HTR-8/SVneo (cell line): ENCODE results near the gene RPP25.

Source experiments
- DNase-seq: peaks from one replicate; pipeline ENCODE4 v3.0.0; 2011; ENCODE audit warnings: low spot score, mixed read lengths; ENCODE audit not compliant: insufficient read length
- FAIRE-seq: peaks from 2 replicates; lab custom pipeline; 2011; peaks lifted over from hg19 to GRCh38; lab: Jason Lieb, UNC

The RPP25 gene, protein sequence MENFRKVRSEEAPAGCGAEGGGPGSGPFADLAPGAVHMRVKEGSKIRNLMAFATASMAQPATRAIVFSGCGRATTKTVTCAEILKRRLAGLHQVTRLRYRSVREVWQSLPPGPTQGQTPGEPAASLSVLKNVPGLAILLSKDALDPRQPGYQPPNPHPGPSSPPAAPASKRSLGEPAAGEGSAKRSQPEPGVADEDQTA

GRCh38 chr15:74956648-74957475 lies at the start of gene RPP25:
Gene RPP25, minus strand, starts transcription at chr15:74956772. Its CDS starts 189 bp downstream, at chr15:74956583.
- FAIRE-seq (no peak), DNase-seq (peak; percentile 80)

DNA sequence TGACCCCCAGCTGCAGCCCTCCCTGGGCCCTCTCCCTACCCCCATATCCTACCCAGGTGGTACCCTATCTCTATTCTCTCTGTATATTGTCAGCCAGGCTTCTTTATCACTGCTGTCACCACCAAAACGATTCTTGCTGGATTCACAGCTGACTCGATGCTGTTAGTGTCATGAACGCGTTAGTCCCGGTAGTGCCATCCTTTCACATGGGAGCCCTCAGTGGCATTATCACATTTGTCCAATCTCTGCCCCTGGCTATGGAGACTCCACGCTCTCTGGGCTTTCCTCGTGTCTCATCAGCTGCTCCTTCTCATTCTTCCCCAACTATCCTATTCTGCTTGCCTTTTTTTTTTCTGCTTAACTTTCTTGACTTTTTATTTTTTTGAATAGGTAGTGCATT lies 45.8 kb upstream of the RPP25 start:
- FAIRE-seq (no peak), DNase-seq (no peak)

GRCh38 chr15:75001310-75001709 lies 44.7 kb upstream of the RPP25 start:
- DNase-seq = no peak
- no peak for FAIRE-seq

- DNase-seq = no peak
- no peak for FAIRE-seq
Observed at GRCh38 chr15:74997543-74997942, 41.0 kb upstream of the RPP25 start.

DNA sequence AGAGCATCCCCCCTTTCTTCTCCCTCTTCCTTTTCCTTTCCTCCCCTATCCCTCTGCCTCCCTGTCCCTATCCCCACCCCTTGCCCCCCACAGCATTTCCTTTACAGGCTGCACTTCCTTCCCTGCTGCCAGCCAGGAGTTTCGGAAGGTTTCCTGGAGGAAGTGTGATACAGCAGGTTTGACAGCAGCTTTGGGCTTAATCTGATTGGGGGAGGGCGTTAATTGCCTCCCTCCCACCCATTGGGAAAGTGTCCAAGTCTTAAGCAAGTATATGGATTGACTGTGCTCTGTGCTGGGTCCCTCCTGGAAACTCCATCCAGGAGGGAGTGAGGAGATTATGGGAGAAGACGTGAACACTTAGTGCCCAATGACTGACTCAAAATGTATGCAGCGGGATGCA lies 40.6 kb upstream of the RPP25 start:
- DNase-seq = no peak
- FAIRE-seq = no peak

- no peak for FAIRE-seq
- DNase-seq = no peak
Observed at GRCh38 chr15:74995779-74996765, 39.5 kb upstream of the RPP25 start.

DNA sequence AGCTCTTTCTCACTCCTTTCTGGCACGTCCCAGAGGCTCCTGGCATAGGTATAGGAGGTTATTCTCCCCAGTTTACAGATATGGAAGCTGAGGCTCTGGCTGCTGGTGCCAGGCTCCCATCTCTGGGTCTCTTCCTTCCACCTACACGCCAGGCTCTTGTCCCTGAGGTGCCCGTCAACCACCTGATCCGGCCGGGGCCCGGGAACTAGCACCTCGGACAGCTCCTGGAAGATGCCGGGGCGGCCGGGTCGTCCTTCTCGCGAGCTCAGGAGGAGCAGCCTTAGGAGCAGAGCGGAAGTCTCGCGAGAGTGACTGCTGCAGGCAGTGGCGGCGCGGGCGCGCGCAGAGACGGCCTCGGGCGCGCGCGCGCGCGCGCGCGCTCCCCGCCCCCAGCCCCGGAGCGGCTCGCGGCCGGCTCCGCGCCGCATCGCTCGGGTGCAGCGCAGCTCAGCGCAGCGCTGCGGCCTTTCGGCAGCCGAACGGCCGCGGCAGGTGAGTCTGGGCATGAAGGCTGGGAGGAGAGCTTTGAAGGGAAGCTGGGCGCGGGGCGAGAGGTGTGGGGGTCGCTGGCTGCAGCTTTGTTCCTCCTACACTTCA lies 38.7 kb upstream of the RPP25 start, which contains the start of gene SCAMP5:
Gene SCAMP5, plus strand, starts transcription at position 382 of the 597 bp plus-strand sequence. CDS start 16,277 bp downstream, outside the sequence.
- peak; percentile 79 for FAIRE-seq
- DNase-seq = peak; percentile 97

- DNase-seq (no peak), FAIRE-seq (no peak)
Observed at GRCh38 chr15:74994685-74995084, 38.1 kb upstream of the RPP25 start.

- FAIRE-seq = no peak
- DNase-seq = no peak
Observed at GRCh38 chr15:74994236-74994635, 37.7 kb upstream of the RPP25 start.

GRCh38 chr15:74992619-74993018 lies 36.0 kb upstream of the RPP25 start:
- no peak for FAIRE-seq

DNA sequence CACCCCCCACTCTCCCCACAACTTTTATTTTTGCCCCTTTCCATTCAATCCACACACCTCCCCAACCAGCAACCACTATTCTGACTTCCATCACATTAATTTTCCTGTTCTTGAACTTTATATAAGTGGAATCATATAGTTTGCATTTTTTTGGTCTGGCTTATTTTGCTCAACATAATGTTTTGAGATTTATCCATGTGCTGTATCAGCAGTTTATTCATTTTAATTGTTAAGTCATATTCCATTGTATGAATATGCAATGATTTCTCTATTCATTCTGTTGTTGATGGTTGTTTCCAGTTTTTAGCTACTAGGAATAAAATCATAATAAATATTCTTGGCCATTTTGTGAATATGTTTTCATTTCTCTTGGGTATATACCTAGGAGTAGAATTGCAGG lies 33.0 kb upstream of the RPP25 start:
- no peak for DNase-seq
- no peak for FAIRE-seq

More at GRCh38 chr15:74992619-74993018, 36.0 kb upstream of the RPP25 start:
- no peak for DNase-seq

DNA sequence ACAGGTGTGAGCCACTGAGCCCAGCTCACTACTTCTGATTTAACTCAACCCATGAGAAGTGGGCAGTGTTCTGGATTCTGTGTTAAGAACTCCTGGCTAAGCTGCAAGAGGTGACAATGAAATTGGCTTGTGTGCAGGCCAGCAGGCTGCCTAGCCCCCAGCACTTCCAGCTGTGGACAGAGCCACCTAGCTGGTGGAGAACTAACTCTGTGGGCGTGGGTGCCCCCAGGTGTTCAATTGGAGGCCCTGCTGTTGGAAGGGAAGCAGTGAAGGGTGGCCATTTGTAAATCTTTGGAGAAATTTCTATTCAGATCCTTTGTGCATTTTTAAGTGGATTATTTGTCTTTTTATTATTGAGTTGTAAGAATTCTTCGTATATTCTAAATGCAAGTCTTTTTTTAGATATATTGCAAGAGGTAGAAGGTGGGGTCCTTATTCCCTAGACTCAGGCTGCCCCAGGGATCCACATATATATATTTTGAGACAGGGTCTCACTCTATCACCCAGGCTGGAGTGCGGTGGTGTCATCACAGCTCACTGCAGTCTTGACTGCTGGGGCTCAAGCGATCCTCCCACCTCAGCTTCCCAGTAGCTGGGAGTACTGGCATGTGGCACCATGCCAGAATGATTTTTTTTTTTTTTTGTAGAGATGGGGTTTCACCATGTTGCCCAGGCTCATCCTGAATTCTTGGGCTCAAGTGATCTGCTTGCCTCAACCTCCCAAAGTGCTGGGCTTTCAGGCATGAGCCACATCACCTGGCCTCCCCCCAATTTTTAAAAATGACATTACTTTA lies 31.6 kb upstream of the RPP25 start:
- DNase-seq (peak; percentile 53), FAIRE-seq (no peak)

GRCh38 chr15:74983725-74984231 lies 27.2 kb upstream of the RPP25 start:
- FAIRE-seq = no peak
- DNase-seq = no peak

DNA sequence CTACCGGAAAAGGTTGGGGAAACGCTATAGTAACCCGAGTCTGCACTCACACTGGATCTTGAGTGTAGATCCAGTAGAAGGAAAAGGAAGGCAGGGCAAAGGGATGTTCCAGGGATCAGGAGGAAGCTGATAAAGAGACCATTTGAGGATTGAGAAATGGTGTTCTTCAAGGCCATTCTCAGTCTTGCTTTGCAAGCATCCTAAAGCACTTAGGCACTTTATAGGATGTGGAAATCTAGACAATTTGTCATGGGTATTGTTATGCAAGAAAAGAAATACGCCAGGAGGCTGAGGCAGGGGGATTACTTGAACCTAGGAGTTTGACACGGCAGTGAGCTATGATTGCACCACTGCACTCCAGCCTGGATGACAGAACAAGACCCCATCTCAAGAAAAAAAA lies 25.6 kb upstream of the RPP25 start:
- DNase-seq (no peak), FAIRE-seq (no peak)

DNA sequence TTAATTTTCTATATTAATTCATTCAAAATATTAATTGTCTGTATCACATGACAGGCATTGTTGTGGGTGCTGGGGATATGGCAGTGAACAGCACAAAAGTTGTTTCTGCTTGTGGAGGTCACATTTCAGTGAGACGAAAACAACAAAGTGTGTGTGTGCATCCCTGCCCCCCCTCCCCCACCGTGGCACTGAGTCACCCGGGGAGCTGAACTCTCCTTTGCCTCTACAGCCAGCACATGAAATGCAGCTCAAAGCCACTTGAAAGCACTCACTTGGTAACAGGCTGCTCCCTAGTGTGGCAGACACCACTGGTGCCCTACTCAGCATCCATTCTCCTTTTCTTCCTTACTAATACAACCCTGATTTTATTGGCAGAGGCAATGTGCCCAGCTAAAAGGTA lies 21.9 kb upstream of the RPP25 start:
- FAIRE-seq (no peak), DNase-seq (no peak)

DNA sequence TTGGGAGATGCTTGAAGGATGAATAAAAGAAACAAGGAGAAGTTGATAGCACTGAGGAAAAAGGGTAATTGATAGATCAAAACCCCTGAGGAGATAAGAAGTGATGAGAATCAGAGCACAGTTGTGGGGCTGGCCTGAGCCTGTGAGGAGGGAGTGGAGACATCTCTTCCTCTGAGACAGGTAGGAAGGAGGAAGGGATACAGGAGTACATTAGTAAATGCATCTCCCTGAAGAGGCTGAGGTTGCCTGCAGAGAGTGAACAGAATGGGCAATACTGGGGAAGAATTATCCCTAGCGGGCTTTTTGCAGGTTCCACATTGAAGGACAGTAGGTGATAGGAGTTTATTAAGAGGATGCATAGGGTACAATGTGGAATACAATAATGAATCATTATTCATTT lies 21.5 kb upstream of the RPP25 start:
- no peak for FAIRE-seq
- DNase-seq = no peak

GRCh38 chr15:74977599-74977998 lies 21.0 kb upstream of the RPP25 start:
- DNase-seq (no peak), FAIRE-seq (no peak)

- FAIRE-seq (no peak), DNase-seq (no peak)
Observed at GRCh38 chr15:74976159-74976558, 19.6 kb upstream of the RPP25 start.

DNA sequence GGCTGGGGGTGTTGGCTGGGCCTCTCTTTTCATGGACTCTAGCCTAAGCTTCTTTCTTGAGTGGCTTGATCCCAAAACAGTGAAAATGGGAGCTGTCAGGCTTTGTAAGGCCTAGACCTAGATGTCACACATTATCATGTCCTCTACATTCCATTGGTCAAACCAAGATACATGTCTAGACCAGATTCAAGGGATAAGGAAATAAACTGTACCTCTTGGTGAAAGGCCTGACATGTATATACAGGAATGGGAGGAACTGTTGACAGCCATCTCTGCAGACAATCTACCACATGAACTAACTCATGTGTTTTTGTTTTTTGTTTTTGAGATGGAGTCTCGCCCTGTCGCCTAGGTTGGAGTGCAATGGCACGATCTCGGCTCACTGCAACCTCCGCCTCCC lies 11.1 kb upstream of the RPP25 start:
- no peak for DNase-seq
- FAIRE-seq = no peak
